ENCODE results near the gene ABLIM1. TPM values are rescaled to one million over a fixed set of nuclear protein-coding genes. Genes with fewer than 3 reads are reported as not detected.

ABLIM1 gene
- total and polyA plus RNA-seq, 2 of the 13 experiments (the other 11 are each of a cell fraction or from before 2014, with no cell fraction given) = 59.4 to 92.7 TPM

- TF ChIP-seq REPIN1 (CRISPR knock-in tag; IDR thresholded peaks at IDR 0.05; ENCODE audit: borderline replicate concordance, low read depth) (no peak), ZNF337 (CRISPR knock-in tag; IDR thresholded peaks at IDR 0.05; ENCODE audit: borderline replicate concordance, low read depth) (no peak), ZNF605 (CRISPR knock-in tag; IDR thresholded peaks at IDR 0.05) (no peak), BORCS8-MEF2B (CRISPR knock-in tag; IDR thresholded peaks at IDR 0.05) (no peak), RAD51 (IDR thresholded peaks at IDR 0.05; ENCODE audit: borderline replicate concordance) (no peak), THYN1 (CRISPR knock-in tag; IDR thresholded peaks at IDR 0.05; ENCODE audit: borderline replicate concordance, low read depth) (no peak), ZBTB7A (CRISPR knock-in tag; IDR thresholded peaks at IDR 0.05) (no peak), NCOA2 (CRISPR knock-in tag; IDR thresholded peaks at IDR 0.05) (no peak), KDM4B (CRISPR knock-in tag; IDR thresholded peaks at IDR 0.05) (no peak)
- Histone ChIP-seq H3K9me3 (ENCODE audit: low read length) (no peaks in the 10 kb centered on the region), H3K27ac (ENCODE audit: extremely low read length, insufficient read depth, low read length) (no peak overlapping the region), H3K4me3 (replicated peaks in 1 of 3; ENCODE audit: insufficient read depth in 1 of 3, low read depth in 2 of 3, low read length in 3 of 3) (no peak overlapping the region), H3K4me1 (ENCODE audit: insufficient read depth, low read length) (peaks cover 24% of the 10 kb centered on the region), H3K79me2 (ENCODE audit: insufficient read depth, low read length) (no peaks in the 10 kb centered on the region), H3K9ac (ENCODE audit: insufficient read depth, low read depth, low read length) (no peak overlapping the region), H3K4me2 (ENCODE audit: low read depth, low read length) (no peak overlapping the region), H2AFZ (ENCODE audit: low read length) (no peak overlapping the region), H4K20me1 (ENCODE audit: insufficient read depth, low read length) (no peaks in the 10 kb centered on the region), H3K27me3 (ENCODE audit: control insufficient read depth in 1 of 2, insufficient read depth in 2 of 2, low read length in 2 of 2) (no peaks in the 10 kb centered on the region), H3K36me3 (replicated peaks in 1 of 2; ENCODE audit: control insufficient read depth in 1 of 2, insufficient read depth in 2 of 2, low read length in 2 of 2) (no peaks in the 10 kb centered on the region)
- FAIRE-seq = no peak
- ATAC-seq = no peak
- no TSS peak for BruUV-seq (replicated peaks)
- in situ Hi-C loops (cut with HindIII; ENCODE audit: extremely low pct_ligation_motif_present, low pct_unique_long_range_greater_than_20kb) (no loop called here), intact Hi-C loops (cut with micrococcal nuclease; ENCODE audit: unreplicated experiment) (no loop called here)
- CTCF ChIA-PET (ENCODE audit: low intra/inter-chr PET ratio, low total read pairs) = no interaction called here
- no peak for DNase-seq (ENCODE audit: low spot score)
- 88% methylated on average over 7 of the region's 7 CpGs for WGBS (ENCODE audit: low lambda C conversion rate)
- POLR2A ChIA-PET = interaction anchor here (1.0 kb wide), 1 partner anchor 24 kb away, joined by 4 read pairs; no protein-coding TSS in a partner anchor
Observed at GRCh38 chr10:114655671-114656070, 2.4 kb downstream of the ABLIM1 start.

All from HepG2 (cell line).